ENCODE data around the gene PEX12.
"Not testable (repeated sequence)": the region's sequence is repeated elsewhere in the genome, so short reads cannot be mapped to it uniquely, and the experiment has no call there.

PEX12 gene

DNA sequence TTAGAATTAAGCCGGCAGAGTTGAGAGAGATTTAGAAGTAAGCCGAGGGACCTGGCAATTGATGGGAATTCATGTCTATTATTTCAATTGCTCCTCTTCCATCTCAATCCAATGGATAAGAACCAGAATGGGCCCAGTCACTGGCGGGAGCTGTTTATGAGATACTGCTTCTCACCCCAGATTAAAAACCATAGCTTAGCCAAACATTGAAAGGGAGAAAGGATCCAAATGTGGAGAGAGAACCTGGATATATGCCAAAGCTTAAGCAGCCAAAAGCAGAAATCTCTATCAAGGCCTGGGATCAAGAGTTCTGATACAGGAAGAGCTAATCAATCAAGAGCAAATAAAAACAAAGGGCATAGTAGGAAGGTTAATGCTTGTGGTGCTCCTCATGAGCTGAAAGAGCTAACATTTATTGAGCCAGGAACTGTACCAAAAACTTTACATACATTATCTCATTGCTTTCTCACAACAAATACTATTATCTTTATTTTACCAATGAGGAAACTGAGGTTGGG is 43.7 kb downstream of the PEX12 start:
- DNase-seq, result no peak

DNA sequence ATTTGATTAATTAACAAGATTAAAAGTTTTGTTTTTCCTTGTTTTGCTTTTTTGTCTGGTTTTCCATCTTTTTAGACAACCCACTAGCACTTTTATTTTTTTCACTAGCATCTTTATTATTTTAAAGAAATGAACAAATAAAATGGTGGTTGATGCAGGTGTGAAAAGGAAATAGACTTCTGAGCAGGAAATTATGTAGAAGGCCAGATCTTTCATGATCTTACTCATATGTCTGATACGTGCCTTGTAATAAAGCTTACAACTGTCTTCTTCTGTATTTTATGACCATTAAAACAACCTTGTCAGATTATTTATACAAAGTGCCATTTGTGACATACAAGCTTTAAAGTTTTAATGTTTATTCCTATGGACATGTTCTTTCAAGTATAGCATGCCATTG is 47.2 kb downstream of the PEX12 start:
- no peak for DNase-seq

DNA sequence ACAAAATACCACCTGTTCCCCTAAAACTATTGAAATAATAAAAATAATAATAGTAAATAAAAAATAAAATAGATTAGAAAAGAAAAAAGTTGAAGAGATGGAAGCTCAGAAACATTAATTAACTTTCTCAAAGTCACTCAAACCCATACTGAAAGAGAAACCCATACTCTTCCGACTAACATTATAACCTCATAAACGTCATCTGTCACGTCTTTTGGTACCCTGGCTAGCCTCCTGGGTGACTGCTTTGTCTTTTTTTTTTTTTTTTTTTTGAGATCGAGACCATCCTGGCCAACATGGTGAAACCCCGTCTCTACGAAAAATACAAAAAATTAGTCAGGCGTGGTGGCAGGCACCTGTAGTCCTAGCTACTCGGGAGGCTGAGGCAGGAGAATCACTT is 48.5 kb downstream of the PEX12 start:
- DNase-seq, result no peak

DNA sequence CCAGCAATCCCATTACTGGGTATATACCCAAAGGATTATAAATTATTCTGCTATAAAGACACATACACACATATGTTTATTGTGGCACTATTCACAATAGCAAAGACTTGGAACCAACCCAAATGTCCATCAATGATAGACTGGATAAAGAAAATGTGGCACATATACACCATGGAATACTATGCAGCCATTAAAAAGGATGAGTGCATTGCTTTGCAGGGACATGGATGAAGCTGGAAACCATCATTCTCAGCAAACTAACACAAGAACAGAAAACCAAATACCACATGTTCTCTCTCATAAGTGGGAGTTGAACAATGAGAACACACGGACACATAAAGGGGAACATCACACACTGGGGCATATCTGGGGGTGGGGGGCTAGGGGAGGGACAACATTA is 49.0 kb downstream of the PEX12 start:
- DNase-seq, result not testable (repeated sequence)
